Measurements from ENCODE around the gene SLCO6A1.
"Not testable (repeated sequence)": the region's sequence is repeated elsewhere in the genome, so short reads cannot be mapped to it uniquely, and the experiment has no call there.

The SLCO6A1 gene

GRCh38 chr5:102498271-102499034 is at the start of gene SLCO6A1:
TSS of gene SLCO6A1 (minus strand) at chr5:102499001. CDS start at chr5:102498844, 157 bp downstream.
- no peak for DNase-seq

- DNase-seq, result no peak
These were observed 48.6 kb upstream of the SLCO6A1 start for GRCh38 chr5:102547141-102548035.

GRCh38 chr5:102545175-102545574 is 46.4 kb upstream of the SLCO6A1 start:
- no peak for DNase-seq

GRCh38 chr5:102542057-102542456 is 43.3 kb upstream of the SLCO6A1 start:
- DNase-seq, result no peak

GRCh38 chr5:102539996-102540728 is 41.4 kb upstream of the SLCO6A1 start:
- no peak for DNase-seq

GRCh38 chr5:102539562-102539961 is 40.8 kb upstream of the SLCO6A1 start:
- no peak for DNase-seq

- no peak for DNase-seq
These were observed 38.2 kb upstream of the SLCO6A1 start for GRCh38 chr5:102537011-102537410.

- DNase-seq, result no peak
These were observed 37.6 kb upstream of the SLCO6A1 start for GRCh38 chr5:102536323-102536928.

- DNase-seq, result no peak
These were observed 33.3 kb upstream of the SLCO6A1 start for GRCh38 chr5:102532123-102532522.

GRCh38 chr5:102531506-102531905 is 32.7 kb upstream of the SLCO6A1 start:
- no peak for DNase-seq

GRCh38 chr5:102529447-102529846 is 30.6 kb upstream of the SLCO6A1 start:
- DNase-seq, result no peak

- no peak for DNase-seq
These were observed 30.2 kb upstream of the SLCO6A1 start for GRCh38 chr5:102529031-102529430.

GRCh38 chr5:102528600-102528999 is 29.8 kb upstream of the SLCO6A1 start:
- no peak for DNase-seq

GRCh38 chr5:102527547-102527946 is 28.7 kb upstream of the SLCO6A1 start:
- no peak for DNase-seq

- no peak for DNase-seq
These were observed 24.9 kb upstream of the SLCO6A1 start for GRCh38 chr5:102523541-102524175.

- DNase-seq, result no peak
These were observed 12.9 kb upstream of the SLCO6A1 start for GRCh38 chr5:102511666-102512065.

- DNase-seq, result not testable (repeated sequence)
These were observed 7.4 kb downstream of the SLCO6A1 start for GRCh38 chr5:102491261-102491914.

- no peak for DNase-seq
These were observed 15.1 kb downstream of the SLCO6A1 start for GRCh38 chr5:102483736-102484135.

- DNase-seq, result no peak
These were observed 17.6 kb downstream of the SLCO6A1 start for GRCh38 chr5:102481054-102481715.

GRCh38 chr5:102453716-102454115 is 45.1 kb downstream of the SLCO6A1 start:
- DNase-seq, result no peak

- no peak for DNase-seq
These were observed 47.7 kb downstream of the SLCO6A1 start for GRCh38 chr5:102451082-102451481.
